HEK293 (cell line): Measurements from ENCODE around the gene MKNK2.

Source experiments
- CTCF ChIA-PET: fragments of 350-600 bp; formaldehyde crosslinking; extraction: SDS; loops from one replicate; lab custom pipeline; 2021; ENCODE audit warnings: antibody characterized with exemption; lab: Yijun Ruan, JAX
- POLR2A ChIA-PET: fragments of 300-600 bp; formaldehyde crosslinking; extraction: SDS; loops from one replicate; lab custom pipeline; 2020; ENCODE audit warnings: antibody characterized with exemption, inconsistent platforms; lab: Yijun Ruan, JAX
- H3K27ac ChIP-seq: fragments of 200-500 bp; sonication (Bioruptor generic); 2 replicates; pipeline ENCODE4 v1.5.1; 2014; ENCODE audit warnings: low read depth, low read length, control low read depth, inconsistent platforms; ENCODE audit errors: extremely low read depth
- H3K36me3 ChIP-seq, 2 experiments: fragments of 200-500 bp in 1 of 2; sonication (Bioruptor generic) in 1 of 2; 1 replicate in 1 of 2; 2 replicates in 1 of 2; pipeline ENCODE4 v1.5.1; 2014 to 2017; ENCODE audit warnings: inconsistent platforms in 2 of 2, low read length in 2 of 2; ENCODE audit not compliant: control insufficient read depth in 2 of 2, insufficient read depth in 1 of 2
- H3K4me1 ChIP-seq: fragments of 200-500 bp; sonication (Bioruptor generic); 2 replicates; pipeline ENCODE4 v1.5.1; 2014; ENCODE audit warnings: mild to moderate bottlenecking, low read length, inconsistent platforms; ENCODE audit not compliant: control insufficient read depth, insufficient read depth
- H3K4me3 ChIP-seq: 2 replicates; pipeline ENCODE4 v1.5.1; 2011; ENCODE audit warnings: low read depth, mild to moderate bottlenecking, control low read depth, low read length, moderate library complexity
- H3K9me3 ChIP-seq: fragments of 200-500 bp; sonication (Bioruptor generic); 2 replicates; pipeline ENCODE4 v1.5.1; 2014; ENCODE audit warnings: low read depth, low read length, inconsistent platforms; ENCODE audit not compliant: control insufficient read depth, insufficient read depth
- BCL11B ChIP-seq: fragments of 450-650 bp; formaldehyde crosslinking; IDR thresholded peaks from 2 replicates; pipeline ENCODE4 v1.5.1; 2016; ENCODE audit warnings: low read depth, missing biosample characterization, missing genetic modification characterization
- KLF9 ChIP-seq: fragments of 450-650 bp; formaldehyde crosslinking; IDR thresholded peaks from 2 replicates; pipeline ENCODE4 v1.5.1; 2016; ENCODE audit warnings: missing biosample characterization, missing genetic modification characterization, low read depth
- OVOL3 ChIP-seq: fragments of 450-650 bp; formaldehyde crosslinking; IDR thresholded peaks from 2 replicates; pipeline ENCODE4 v1.5.1; 2016; ENCODE audit warnings: missing biosample characterization, missing genetic modification characterization
- SCRT2 ChIP-seq: fragments of 450-650 bp; formaldehyde crosslinking; IDR thresholded peaks from 2 replicates; pipeline ENCODE4 v1.5.1; 2016; ENCODE audit warnings: missing biosample characterization, missing genetic modification characterization
- ZNF157 ChIP-seq: fragments of 450-650 bp; formaldehyde crosslinking; IDR thresholded peaks from 2 replicates; pipeline ENCODE4 v1.5.1; 2016; ENCODE audit warnings: missing biosample characterization, missing genetic modification characterization
- ZNF2 ChIP-seq: fragments of 450-650 bp; formaldehyde crosslinking; IDR thresholded peaks from 2 replicates; pipeline ENCODE4 v1.5.1; 2016; ENCODE audit warnings: missing biosample characterization, missing genetic modification characterization
- ZNF202 ChIP-seq: fragments of 450-650 bp; formaldehyde crosslinking; IDR thresholded peaks from 2 replicates; pipeline ENCODE4 v1.5.1; 2016; ENCODE audit warnings: missing biosample characterization, missing genetic modification characterization, borderline replicate concordance
- ZNF239 ChIP-seq: fragments of 450-650 bp; formaldehyde crosslinking; IDR thresholded peaks from 2 replicates; pipeline ENCODE4 v1.5.1; 2016; ENCODE audit warnings: missing biosample characterization, missing genetic modification characterization
- ZNF24 ChIP-seq: fragments of 450-650 bp; formaldehyde crosslinking; IDR thresholded peaks from 2 replicates; pipeline ENCODE4 v1.5.1; 2016; ENCODE audit warnings: missing biosample characterization, missing genetic modification characterization
- ZNF266 ChIP-seq: fragments of 450-650 bp; formaldehyde crosslinking; IDR thresholded peaks from 2 replicates; pipeline ENCODE4 v1.5.1; 2016; ENCODE audit warnings: missing biosample characterization, missing genetic modification characterization, low read depth
- ZNF292 ChIP-seq: fragments of 450-650 bp; formaldehyde crosslinking; IDR thresholded peaks from 2 replicates; pipeline ENCODE4 v1.5.1; 2016; ENCODE audit warnings: low read depth, missing biosample characterization, missing genetic modification characterization, borderline replicate concordance
- ZNF350 ChIP-seq: fragments of 450-650 bp; formaldehyde crosslinking; IDR thresholded peaks from 2 replicates; pipeline ENCODE4 v1.5.0; 2017; ENCODE audit warnings: missing biosample characterization, mild to moderate bottlenecking, missing genetic modification characterization
- ZNF354C ChIP-seq: fragments of 450-650 bp; formaldehyde crosslinking; IDR thresholded peaks from 2 replicates; pipeline ENCODE4 v1.5.1; 2016; ENCODE audit warnings: missing biosample characterization, missing genetic modification characterization, low read depth, borderline replicate concordance
- ZNF366 ChIP-seq: fragments of 450-650 bp; formaldehyde crosslinking; conservative IDR thresholded peaks from 2 replicates; pipeline ENCODE4 v1.5.1; 2016; ENCODE audit warnings: missing biosample characterization, missing genetic modification characterization
- ZNF404 ChIP-seq: fragments of 450-650 bp; formaldehyde crosslinking; IDR thresholded peaks from 2 replicates; pipeline ENCODE4 v1.5.1; 2017; ENCODE audit warnings: missing biosample characterization, missing genetic modification characterization
- ZNF501 ChIP-seq: fragments of 450-650 bp; formaldehyde crosslinking; IDR thresholded peaks from 2 replicates; pipeline ENCODE4 v1.5.1; 2016; ENCODE audit warnings: missing biosample characterization, missing genetic modification characterization
- ZNF600 ChIP-seq: fragments of 450-650 bp; formaldehyde crosslinking; IDR thresholded peaks from 2 replicates; pipeline ENCODE4 v1.5.1; 2016; ENCODE audit warnings: missing biosample characterization, missing genetic modification characterization
- ZNF629 ChIP-seq: fragments of 450-650 bp; formaldehyde crosslinking; IDR thresholded peaks from 2 replicates; pipeline ENCODE4 v1.5.1; 2017; ENCODE audit warnings: missing biosample characterization, missing genetic modification characterization
- ZNF660 ChIP-seq: fragments of 450-650 bp; IDR thresholded peaks from 2 replicates; pipeline ENCODE4 v1.5.1; 2018; ENCODE audit warnings: missing biosample characterization, mild to moderate bottlenecking, missing genetic modification characterization
- ZNF747 ChIP-seq: fragments of 450-650 bp; formaldehyde crosslinking; IDR thresholded peaks from 2 replicates; pipeline ENCODE4 v1.5.1; 2016; ENCODE audit warnings: missing biosample characterization, missing genetic modification characterization
- ZNF776 ChIP-seq: fragments of 450-650 bp; formaldehyde crosslinking; IDR thresholded peaks from 2 replicates; pipeline ENCODE4 v1.5.0; 2017; ENCODE audit warnings: missing biosample characterization, missing genetic modification characterization, borderline replicate concordance
- ZXDB ChIP-seq: fragments of 450-650 bp; formaldehyde crosslinking; IDR thresholded peaks from 2 replicates; pipeline ENCODE4 v1.5.1; 2016; ENCODE audit warnings: missing biosample characterization, missing genetic modification characterization
- TF ChIP-seq, protein P1 (sequence below): fragments of 450-650 bp; formaldehyde crosslinking; IDR thresholded peaks from 2 replicates; pipeline ENCODE4 v1.5.1; 2016; ENCODE audit warnings: missing biosample characterization, missing genetic modification characterization, low read depth
- TF ChIP-seq, protein P2 (sequence below): fragments of 450-650 bp; formaldehyde crosslinking; IDR thresholded peaks from 2 replicates; pipeline ENCODE4 v1.5.1; 2016; ENCODE audit warnings: missing biosample characterization, missing genetic modification characterization
- TF ChIP-seq, protein P3 (sequence below): fragments of 450-650 bp; formaldehyde crosslinking; IDR thresholded peaks from 2 replicates; pipeline ENCODE4 v1.5.1; 2016; ENCODE audit warnings: missing biosample characterization, missing genetic modification characterization
- TF ChIP-seq, protein P4 (sequence below): fragments of 450-650 bp; formaldehyde crosslinking; conservative IDR thresholded peaks from 2 replicates; pipeline ENCODE4 v1.5.1; 2016; ENCODE audit warnings: low read depth, missing biosample characterization, missing genetic modification characterization
- TF ChIP-seq, protein P5 (sequence below): fragments of 450-650 bp; formaldehyde crosslinking; IDR thresholded peaks from 2 replicates; pipeline ENCODE4 v1.5.1; 2017; ENCODE audit warnings: missing biosample characterization, missing genetic modification characterization
- TF ChIP-seq, protein P6 (sequence below): fragments of 450-650 bp; formaldehyde crosslinking; optimal IDR thresholded peaks from 2 replicates; pipeline ENCODE3; 2016; ENCODE audit warnings: missing biosample characterization, mild to moderate bottlenecking, missing genetic modification characterization

Gene MKNK2

DNA sequence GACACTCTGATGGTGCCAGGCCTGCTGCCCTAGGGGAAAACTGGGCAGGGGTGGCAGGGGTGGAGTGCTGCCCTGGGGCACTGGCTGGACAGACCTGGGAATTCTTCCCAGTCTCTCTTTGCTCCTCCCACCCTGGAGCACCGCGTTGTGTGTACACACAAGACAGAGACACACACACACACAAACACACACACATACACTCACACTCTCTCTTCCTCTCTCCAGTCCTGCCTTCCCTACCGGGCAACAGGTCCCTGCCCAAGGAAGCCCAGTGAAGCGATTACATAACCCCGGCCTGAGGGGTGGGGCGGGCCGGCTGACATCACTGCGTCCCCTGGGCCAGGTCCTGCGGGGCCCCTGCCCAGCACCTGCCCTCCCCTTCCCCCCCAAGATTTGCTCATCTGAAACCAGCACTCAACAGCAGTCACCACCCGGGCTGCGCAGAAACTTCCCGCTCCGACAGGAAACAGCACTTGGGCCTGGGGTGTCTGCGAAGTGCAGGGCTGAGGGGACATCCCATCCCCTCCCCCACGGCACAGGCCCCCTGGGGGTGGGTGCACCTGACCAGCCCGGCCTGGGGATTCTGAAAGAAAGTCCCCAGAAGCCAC, 1.2 kb downstream of the MKNK2 start:
- Histone ChIP-seq H3K4me1 (peaks cover 3% of the 10 kb centered on the region; the same call in 1 of the 2 replicates), H3K27ac (peak overlapping the region; percentile 47; the same call in 1 of the 2 replicates), H3K9me3 (no peaks in the 10 kb centered on the region), H3K4me3 (peak overlapping the region; percentile 55), H3K36me3 (peaks cover 0 to 41% of the 10 kb centered on the region in 2 experiments; a peak in 1 of 3 replicates)
- ChIA-PET POLR2A (interaction anchor here (0.7 to 3.5 kb wide), 5 partner anchors 8 to 30 kb away, joined by 3 to 17 read pairs (median 4); no protein-coding TSS in a partner anchor), CTCF (interaction anchor here (0.6 to 0.7 kb wide), 2 partner anchors 30 to 120 kb away, joined by 3 to 4 read pairs; no protein-coding TSS in a partner anchor)
- TF ChIP-seq ZNF600 (peak; percentile 81), ZNF747 (no peak), ZNF404 (tag by site-specific recombination) (no peak), ZXDB (tag by site-specific recombination) (peak; percentile 88), ZNF776 (tag by site-specific recombination) (no peak), ZNF24 (tag by site-specific recombination) (peak; percentile 68; the same call in 1 of the 2 replicates), ZNF157 (tag by site-specific recombination) (no peak), ZNF239 (tag by site-specific recombination) (no peak), SCRT2 (tag by site-specific recombination) (peak; percentile 100), ZNF292 (tag by site-specific recombination) (no peak), ZNF202 (tag by site-specific recombination) (no peak), ZNF354C (tag by site-specific recombination) (no peak), ZNF660 (tag by site-specific recombination) (peak; percentile 35; the same call in 1 of the 2 replicates), ZNF501 (tag by site-specific recombination) (peak; percentile 59; the same call in 1 of the 2 replicates), KLF9 (peak; percentile 81), BCL11B (tag by site-specific recombination) (peak; percentile 74; the same call in 1 of the 2 replicates), ZNF629 (tag by site-specific recombination) (peak; percentile 92), ZNF350 (tag by site-specific recombination) (no peak), ZNF2 (tag by site-specific recombination) (peak; percentile 66; the same call in 1 of the 2 replicates), OVOL3 (no peak), ZNF266 (no peak), ZNF366 (peak; percentile 82)
- TF ChIP-seq, protein P1, sequence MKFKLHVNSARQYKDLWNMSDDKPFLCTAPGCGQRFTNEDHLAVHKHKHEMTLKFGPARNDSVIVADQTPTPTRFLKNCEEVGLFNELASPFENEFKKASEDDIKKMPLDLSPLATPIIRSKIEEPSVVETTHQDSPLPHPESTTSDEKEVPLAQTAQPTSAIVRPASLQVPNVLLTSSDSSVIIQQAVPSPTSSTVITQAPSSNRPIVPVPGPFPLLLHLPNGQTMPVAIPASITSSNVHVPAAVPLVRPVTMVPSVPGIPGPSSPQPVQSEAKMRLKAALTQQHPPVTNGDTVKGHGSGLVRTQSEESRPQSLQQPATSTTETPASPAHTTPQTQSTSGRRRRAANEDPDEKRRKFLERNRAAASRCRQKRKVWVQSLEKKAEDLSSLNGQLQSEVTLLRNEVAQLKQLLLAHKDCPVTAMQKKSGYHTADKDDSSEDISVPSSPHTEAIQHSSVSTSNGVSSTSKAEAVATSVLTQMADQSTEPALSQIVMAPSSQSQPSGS = peak; percentile 82
- TF ChIP-seq, protein P2, sequence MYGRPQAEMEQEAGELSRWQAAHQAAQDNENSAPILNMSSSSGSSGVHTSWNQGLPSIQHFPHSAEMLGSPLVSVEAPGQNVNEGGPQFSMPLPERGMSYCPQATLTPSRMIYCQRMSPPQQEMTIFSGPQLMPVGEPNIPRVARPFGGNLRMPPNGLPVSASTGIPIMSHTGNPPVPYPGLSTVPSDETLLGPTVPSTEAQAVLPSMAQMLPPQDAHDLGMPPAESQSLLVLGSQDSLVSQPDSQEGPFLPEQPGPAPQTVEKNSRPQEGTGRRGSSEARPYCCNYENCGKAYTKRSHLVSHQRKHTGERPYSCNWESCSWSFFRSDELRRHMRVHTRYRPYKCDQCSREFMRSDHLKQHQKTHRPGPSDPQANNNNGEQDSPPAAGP (tag by site-specific recombination) = peak; percentile 95
- TF ChIP-seq, protein P3, sequence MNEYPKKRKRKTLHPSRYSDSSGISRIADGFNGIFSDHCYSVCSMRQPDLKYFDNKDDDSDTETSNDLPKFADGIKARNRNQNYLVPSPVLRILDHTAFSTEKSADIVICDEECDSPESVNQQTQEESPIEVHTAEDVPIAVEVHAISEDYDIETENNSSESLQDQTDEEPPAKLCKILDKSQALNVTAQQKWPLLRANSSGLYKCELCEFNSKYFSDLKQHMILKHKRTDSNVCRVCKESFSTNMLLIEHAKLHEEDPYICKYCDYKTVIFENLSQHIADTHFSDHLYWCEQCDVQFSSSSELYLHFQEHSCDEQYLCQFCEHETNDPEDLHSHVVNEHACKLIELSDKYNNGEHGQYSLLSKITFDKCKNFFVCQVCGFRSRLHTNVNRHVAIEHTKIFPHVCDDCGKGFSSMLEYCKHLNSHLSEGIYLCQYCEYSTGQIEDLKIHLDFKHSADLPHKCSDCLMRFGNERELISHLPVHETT (tag by site-specific recombination) = peak; percentile 88
- TF ChIP-seq, protein P4, sequence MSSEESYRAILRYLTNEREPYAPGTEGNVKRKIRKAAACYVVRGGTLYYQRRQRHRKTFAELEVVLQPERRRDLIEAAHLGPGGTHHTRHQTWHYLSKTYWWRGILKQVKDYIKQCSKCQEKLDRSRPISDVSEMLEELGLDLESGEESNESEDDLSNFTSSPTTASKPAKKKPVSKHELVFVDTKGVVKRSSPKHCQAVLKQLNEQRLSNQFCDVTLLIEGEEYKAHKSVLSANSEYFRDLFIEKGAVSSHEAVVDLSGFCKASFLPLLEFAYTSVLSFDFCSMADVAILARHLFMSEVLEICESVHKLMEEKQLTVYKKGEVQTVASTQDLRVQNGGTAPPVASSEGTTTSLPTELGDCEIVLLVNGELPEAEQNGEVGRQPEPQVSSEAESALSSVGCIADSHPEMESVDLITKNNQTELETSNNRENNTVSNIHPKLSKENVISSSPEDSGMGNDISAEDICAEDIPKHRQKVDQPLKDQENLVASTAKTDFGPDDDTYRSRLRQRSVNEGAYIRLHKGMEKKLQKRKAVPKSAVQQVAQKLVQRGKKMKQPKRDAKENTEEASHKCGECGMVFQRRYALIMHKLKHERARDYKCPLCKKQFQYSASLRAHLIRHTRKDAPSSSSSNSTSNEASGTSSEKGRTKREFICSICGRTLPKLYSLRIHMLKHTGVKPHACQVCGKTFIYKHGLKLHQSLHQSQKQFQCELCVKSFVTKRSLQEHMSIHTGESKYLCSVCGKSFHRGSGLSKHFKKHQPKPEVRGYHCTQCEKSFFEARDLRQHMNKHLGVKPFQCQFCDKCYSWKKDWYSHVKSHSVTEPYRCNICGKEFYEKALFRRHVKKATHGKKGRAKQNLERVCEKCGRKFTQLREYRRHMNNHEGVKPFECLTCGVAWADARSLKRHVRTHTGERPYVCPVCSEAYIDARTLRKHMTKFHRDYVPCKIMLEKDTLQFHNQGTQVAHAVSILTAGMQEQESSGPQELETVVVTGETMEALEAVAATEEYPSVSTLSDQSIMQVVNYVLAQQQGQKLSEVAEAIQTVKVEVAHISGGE (tag by site-specific recombination) = 0 out of 2 replicates have a peak, but pooled peaks have one; percentile 40
- TF ChIP-seq, protein P5, sequence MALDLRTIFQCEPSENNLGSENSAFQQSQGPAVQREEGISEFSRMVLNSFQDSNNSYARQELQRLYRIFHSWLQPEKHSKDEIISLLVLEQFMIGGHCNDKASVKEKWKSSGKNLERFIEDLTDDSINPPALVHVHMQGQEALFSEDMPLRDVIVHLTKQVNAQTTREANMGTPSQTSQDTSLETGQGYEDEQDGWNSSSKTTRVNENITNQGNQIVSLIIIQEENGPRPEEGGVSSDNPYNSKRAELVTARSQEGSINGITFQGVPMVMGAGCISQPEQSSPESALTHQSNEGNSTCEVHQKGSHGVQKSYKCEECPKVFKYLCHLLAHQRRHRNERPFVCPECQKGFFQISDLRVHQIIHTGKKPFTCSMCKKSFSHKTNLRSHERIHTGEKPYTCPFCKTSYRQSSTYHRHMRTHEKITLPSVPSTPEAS = peak; percentile 92
- TF ChIP-seq, protein P6, sequence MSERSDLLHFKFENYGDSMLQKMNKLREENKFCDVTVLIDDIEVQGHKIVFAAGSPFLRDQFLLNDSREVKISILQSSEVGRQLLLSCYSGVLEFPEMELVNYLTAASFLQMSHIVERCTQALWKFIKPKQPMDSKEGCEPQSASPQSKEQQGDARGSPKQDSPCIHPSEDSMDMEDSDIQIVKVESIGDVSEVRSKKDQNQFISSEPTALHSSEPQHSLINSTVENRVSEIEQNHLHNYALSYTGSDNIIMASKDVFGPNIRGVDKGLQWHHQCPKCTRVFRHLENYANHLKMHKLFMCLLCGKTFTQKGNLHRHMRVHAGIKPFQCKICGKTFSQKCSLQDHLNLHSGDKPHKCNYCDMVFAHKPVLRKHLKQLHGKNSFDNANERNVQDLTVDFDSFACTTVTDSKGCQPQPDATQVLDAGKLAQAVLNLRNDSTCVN (tag by site-specific recombination) = no peak
